Astrocyte (in vitro differentiated cells and primary cell): ENCODE measurements around the gene RAET1E.

ENCODE experiments used
- CTCF ChIP-seq: IDR thresholded peaks from 2 replicates; pipeline ENCODE4 v1.5.1; 2011; ENCODE audit warnings: low read depth, mild to moderate bottlenecking, inconsistent platforms, low read length, moderate library complexity; ENCODE audit not compliant: insufficient read depth
- EZH2 ChIP-seq: IDR thresholded peaks from 2 replicates; pipeline ENCODE4 v1.6.1; 2012; ENCODE audit warnings: mild to moderate bottlenecking, low read length, inconsistent platforms; ENCODE audit not compliant: insufficient read depth

- no peak for TF ChIP-seq CTCF
- TF ChIP-seq EZH2 = no peak
These were observed 9.8 kb downstream of the RAET1E start for GRCh38 chr6:149888093-149888492.
